GM21515 (cell line): ENCODE data around the gene ETHE1.
A peak's percentile ranks its signal among the peaks of the same experiment; 100 is the strongest.

Experiments used
- ATAC-seq: cut with Tn5 transposase; IDR thresholded peaks from one replicate; pipeline ENCODE4 v1.9.1; 2021; ENCODE audit not compliant: unreplicated experiment

Gene ETHE1

DNA sequence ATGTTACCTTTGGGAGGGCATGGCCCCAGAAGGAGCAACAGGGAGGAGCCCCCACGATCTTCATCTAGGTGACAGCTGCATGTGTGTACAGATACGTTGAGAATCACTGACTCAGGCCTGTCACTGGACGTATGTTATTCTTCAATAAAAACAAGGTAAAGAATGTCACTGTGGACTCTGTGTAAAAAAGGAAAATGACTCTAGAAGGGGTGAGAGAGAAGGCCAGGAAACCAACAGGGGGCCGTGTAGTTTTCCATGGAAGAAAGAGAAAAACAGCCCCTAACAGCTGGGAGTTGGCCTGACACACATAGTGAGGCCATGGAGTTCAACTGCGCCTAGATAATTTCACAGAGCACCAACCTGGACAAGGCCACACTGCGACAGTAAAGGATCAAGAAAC lies 59.7 kb downstream of the ETHE1 start:
- no peak for ATAC-seq

DNA sequence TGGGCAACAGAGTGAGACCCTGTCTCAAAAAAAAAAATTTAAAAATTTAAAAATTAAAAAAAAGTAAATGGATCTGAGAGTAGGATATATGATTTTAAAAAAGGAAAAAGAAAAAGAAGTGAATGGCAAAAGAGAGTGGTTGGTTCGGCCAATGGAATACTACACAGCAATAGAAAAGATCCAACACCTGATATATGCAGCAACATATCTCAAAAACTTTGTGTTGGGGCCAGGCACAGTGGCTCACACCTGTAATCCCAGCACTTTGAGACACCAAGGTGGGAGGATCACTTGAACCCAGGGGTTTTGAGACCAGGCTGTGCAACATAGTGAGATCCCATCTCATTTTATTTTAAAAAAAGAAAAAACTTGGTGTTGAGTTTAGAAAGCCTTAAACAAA lies 60.2 kb downstream of the ETHE1 start:
- ATAC-seq: no peak

DNA sequence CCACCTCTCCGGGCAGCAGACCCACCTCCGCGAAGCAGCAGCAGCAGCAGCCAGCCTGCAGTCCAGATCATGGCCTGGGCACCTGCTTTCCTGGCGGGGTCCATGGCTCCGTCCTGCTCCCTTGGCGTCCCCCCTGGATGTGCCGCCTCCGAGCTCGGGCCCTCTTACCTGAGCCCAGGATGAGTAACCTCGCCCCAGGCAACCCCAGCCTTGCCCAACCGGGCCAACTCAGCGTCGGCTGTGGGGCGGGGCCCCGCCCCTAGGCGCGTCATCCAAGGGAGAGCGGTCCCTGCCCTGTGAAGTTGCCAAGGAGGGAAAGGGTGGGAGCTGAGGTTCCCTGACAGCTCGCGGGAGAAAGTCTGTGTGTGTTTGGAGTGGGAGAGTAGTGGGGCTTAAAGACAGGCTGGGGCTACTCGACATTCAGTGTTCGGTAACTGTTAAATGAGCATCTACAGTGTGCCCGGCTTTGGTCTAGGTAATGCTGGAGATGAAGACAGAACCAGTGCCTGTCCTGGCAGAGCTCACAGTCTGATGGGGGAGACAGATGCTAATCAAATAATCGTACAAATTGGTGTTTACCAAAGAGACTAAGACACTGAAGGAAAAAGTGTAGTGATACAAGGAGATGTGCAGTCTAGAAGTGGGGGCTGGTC lies 61.4 kb downstream of the ETHE1 start, which contains the start of gene LYPD3:
Gene LYPD3 (minus strand): TSS at position 141 of the 653 bp plus-strand sequence. CDS start 37 bp downstream, at position 104.
- no peak for ATAC-seq

DNA sequence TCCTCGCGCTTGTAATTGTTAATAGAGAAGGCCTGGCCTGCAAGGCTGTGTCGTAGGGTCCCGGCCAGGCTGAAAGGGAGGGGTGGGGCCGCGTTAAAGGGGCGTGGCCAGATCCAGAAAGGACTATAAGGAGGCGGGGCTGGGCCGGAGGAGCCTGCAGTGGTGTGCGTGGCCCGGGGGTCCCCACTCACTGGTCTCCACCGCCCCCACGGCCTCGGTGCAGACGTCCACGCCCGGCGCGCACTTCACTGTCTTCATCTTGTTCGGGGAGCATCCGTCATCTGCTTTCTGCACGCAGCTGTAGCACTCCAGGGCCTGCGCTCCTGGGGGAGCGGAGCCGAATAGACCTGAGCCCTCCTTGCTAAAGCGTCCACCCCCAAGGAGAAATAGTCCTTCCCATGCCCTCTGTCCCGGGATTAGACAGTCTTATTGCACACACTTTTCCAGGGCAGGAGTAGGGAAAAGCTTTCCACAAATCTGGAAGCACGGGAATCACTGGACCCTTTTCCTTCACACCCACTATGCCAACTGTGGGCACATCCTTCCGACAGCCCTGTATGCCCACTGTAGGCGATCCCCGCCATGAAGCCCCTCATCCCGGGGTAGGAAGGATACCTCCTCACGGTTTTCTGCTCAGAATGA lies 62.7 kb downstream of the ETHE1 start:
- ATAC-seq: peak; percentile 30

DNA sequence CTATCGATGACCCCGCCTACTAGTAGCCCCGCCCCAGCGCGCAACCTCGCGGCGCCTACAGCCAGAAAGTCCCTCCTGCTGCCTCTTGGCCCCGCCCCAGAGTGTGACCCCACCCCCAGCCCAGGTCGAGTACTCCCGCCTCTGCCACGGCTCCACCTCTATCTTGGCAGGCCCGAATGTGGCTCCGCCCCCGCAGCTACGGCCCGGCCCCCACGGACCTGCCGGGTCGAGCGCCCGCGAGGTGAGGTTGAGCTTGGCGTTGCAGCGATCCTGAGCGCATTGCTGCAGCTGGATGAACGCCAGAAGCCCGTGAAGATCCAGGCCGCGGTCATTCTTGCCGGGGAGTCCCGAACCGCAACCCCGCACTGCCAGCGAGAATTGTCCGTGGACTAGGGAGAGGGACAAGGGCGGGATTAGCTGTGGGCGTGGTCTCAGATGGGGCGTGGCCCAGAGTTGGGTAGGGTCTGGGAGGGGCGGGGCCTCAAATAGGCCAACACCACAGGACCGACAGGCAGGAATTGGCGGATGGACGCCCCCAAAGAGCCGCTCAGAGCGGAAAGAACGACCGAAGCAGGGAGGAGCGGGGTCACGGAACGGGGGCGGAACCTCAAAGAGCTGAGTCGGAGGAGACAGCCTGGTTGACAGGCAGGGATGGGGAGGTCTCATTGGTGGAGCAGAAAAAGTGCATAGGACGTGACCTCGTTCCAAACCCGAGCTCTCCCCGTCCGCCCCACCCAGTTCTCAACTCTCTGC lies 63.4 kb downstream of the ETHE1 start:
- peak; percentile 77 for ATAC-seq

DNA sequence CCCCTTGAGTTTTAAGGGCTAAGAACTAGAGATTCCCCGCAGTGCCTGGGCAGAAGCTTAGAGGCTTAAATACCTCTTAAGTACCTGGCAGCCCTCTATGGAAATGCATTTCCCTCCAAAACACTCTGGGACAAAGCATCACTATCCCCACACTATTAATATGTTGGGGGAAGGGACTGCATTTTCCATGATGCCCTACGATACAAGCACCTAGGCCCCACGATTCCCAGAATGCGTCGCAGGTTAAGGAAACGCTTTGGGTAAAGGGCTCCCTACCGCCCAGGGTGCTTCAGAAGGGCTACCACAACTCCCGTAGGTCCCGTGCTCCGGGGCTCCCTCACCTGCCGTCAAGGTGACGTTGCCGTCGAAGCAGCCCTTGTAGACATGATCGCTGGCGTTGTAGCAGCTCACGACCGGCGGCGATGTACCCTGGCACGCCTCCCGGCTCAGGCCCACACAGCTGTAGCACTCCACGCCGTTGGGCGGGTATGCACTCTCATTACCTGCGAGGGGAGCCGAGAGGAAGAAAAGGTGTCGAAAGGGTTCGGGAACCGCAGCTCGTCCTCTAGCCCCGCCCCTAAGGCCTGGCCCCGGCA lies 64.1 kb downstream of the ETHE1 start:
- ATAC-seq: no peak

DNA sequence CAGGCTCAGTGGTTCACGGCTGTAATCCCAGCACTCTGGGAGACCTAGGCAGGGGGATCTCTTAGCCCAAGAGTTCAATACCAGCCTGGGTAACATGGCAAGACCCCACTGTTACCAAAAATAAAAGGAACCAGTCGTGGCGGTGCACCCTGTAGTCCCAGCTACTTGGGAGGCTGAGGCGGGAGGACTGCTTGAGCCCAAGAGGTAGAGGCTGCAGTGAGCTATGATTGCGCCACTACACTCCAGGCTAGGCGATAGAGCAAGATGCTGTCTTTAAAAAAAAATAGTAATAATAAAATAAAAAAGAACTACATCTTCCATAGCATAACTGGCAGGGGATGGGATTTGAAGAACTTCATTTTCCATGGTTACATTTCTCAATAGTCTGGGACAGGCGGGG lies 64.6 kb downstream of the ETHE1 start:
- no peak for ATAC-seq

DNA sequence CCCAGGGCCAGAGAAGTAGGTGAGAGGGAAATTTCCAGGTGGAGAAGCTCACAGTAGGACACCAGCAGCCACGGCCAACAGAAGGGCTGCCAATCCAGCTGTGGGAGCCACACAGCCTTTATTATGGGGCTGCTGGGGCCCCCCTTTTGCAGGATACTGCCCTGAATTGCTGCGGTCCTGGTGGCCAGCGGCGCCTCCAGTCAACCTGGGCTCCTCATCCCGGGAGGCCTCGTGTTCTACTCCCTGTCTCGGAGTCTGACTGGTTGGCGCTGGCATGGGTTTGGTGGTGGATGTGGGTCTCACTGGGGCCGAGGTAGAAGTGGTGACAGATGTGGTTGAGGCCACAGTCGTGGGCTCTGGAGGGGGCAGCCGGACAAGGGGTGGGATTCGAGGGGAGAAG lies 65.7 kb downstream of the ETHE1 start:
- no peak for ATAC-seq

DNA sequence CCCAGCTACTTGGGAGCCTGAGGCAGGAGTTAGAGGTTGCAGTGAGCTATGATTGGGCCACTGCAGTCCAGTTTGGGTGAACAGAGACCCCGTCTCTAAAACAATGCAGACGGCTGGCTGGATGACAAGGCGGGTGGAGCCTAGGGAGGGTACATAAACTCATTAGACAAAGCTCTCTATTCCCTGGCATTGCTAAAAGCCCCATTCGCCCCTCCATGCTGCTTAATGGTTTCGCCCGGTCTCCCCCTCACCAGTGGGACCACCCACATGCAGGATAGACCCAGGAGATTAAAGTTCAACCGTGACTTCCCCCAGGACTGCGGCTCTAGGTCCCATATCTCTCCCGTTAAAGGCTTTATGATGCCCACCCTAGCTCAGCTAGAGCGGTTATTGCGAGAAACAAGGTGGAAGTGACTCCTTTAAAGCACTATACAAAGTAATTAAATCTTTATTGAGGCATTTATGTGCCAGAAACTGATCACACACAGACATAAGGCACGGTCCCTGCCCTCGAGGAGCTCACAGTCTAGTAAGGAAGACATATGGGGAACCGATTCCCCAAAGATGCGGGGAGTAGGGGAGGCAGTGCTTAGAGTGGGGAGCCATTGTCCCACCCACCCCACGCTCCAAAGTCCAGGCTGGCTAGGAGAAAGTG lies 66.5 kb downstream of the ETHE1 start:
- ATAC-seq: no peak

DNA sequence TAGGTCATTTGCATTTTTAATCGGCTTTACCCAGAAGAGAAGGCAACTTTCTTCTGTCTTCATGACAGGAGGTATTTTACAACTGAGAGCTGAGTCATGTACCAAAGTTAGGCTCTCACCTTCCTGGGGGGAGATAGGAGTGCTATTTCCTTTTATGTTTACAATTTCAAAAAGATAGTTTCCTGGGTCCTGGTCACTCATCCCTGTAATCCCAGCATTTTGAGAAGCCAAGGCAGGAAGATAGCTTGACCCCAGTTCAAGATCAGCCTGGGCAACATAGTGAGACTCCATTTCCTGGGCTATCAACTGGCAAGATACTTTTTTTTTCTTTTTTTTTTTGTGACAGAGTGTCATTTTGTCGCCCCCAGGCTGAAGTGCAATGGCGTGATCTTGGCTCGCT lies 69.2 kb downstream of the ETHE1 start:
- no peak for ATAC-seq
